T-helper 17 cell (primary cell): ENCODE measurements around the gene MACC1. TPM values are rescaled to one million over a fixed set of nuclear protein-coding genes. Genes with fewer than 3 reads are reported as not detected.

Source experiments
- ATAC-seq: fragments of 150-1000 bp; cut with Tn5 transposase; 2 replicates; pipeline ENCODE4 v1.10.0; 2021; ENCODE audit warnings: mild to moderate bottlenecking, moderate library complexity
- DNase-seq, 3 donors: peaks; one replicate each; pipeline versions ENCODE4 v3.0.0 to v3.0.0-alpha.2; 2020 to 2021
- H3K9me3 ChIP-seq: one replicate; pipeline ENCODE4 v1.7.0; 2013; ENCODE audit warnings: low read length, mild to moderate bottlenecking; ENCODE audit not compliant: control insufficient read depth, poor library complexity, severe bottlenecking
- H3K27ac Mint-ChIP-seq: one replicate; pipeline ENCODE4 v1.8.0; 2022; ENCODE audit warnings: mild to moderate bottlenecking, moderate library complexity, mixed read lengths
- H3K27me3 Mint-ChIP-seq: one replicate; pipeline ENCODE4 v1.8.0; 2022; ENCODE audit warnings: mixed read lengths
- H3K36me3 Mint-ChIP-seq: one replicate; pipeline ENCODE4 v1.8.0; 2022; ENCODE audit warnings: low read depth, mixed read lengths
- H3K4me1 Mint-ChIP-seq: one replicate; pipeline ENCODE4 v1.8.0; 2022; ENCODE audit warnings: mild to moderate bottlenecking, mixed read lengths
- H3K4me3 Mint-ChIP-seq: one replicate; pipeline ENCODE4 v1.8.0; 2022; ENCODE audit warnings: mild to moderate bottlenecking, moderate library complexity, mixed read lengths
- total RNA-seq, 4 donors: library from RNA in 2 of 4; stranded (reverse) in 2 of 4; gene quantifications; one replicate each; pipeline ENCODE4 v1.2.3 and lab custom pipeline; 2022 to 2026

MACC1 gene
- total RNA-seq, 2 donors from 2014 or later, result 0.42 to 0.65 TPM

DNA sequence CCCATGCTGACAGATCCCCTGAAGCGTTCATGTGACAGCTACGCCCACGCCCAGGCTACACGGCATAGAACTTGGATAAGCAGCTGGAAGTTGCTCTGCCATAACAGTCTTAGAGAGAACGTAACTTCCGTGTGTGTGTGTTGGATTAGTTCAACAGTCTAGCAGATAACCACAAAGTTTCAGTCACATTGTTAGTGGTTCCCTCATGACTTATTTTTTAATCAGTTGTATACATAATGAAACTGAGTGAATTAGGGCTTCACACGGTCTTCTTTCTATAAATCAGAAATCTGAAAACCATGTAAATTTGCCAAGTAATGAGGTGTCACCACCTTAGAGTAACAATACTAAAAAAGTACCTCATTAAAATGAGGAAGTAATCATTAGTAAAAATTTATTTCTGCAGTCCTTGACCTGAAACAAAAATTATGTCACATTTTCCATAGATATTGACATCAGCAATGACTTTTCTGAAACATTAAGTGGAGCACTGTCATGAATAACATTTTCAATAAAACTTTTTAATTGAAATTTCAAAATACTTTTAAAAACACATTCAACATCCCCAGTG is 21.7 kb upstream of the MACC1 start:
- no peak overlapping the region for H3K27ac Mint-ChIP-seq
- peak; percentile 67 for ATAC-seq
- H3K36me3 Mint-ChIP-seq, result no peaks in the 10 kb centered on the region
- no peaks in the 10 kb centered on the region for H3K9me3 ChIP-seq
- no peak overlapping the region for H3K4me3 Mint-ChIP-seq
- H3K4me1 Mint-ChIP-seq, result no peaks in the 10 kb centered on the region
- H3K27me3 Mint-ChIP-seq, result no peaks in the 10 kb centered on the region
- no peak for DNase-seq

DNA sequence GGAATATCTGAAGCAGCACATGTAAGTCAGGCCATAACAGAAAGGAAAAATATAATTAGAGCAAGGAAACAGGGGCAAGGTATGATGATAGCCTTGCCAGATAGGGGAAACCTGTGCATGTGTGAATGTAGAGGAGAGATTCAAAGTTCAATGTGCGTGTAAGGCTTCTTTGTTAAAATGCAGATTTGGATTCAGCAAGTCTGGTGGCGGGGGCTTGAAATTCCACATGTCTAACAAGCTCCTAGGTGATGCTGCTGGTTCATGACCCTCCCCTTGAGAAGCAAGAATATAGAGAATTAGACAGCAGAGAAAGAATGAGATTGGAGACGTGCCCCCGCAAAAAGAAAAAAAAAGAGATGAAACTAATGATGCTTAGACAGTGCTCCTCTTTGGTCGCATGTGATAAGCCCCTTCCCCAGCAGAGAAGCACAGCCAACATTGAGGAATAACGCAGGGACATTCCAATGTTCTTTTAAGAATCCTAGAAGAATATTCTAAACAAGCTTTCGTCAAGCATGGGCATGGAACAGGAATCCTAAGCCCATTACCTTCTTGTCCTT is 21.1 kb upstream of the MACC1 start:
- no peak for ATAC-seq
- Mint-ChIP-seq H3K4me1 (no peaks in the 10 kb centered on the region), H3K27ac (no peak overlapping the region), H3K36me3 (no peaks in the 10 kb centered on the region), H3K4me3 (peak overlapping the region; percentile 22), H3K27me3 (no peaks in the 10 kb centered on the region)
- DNase-seq, result no peak
- no peaks in the 10 kb centered on the region for H3K9me3 ChIP-seq

DNA sequence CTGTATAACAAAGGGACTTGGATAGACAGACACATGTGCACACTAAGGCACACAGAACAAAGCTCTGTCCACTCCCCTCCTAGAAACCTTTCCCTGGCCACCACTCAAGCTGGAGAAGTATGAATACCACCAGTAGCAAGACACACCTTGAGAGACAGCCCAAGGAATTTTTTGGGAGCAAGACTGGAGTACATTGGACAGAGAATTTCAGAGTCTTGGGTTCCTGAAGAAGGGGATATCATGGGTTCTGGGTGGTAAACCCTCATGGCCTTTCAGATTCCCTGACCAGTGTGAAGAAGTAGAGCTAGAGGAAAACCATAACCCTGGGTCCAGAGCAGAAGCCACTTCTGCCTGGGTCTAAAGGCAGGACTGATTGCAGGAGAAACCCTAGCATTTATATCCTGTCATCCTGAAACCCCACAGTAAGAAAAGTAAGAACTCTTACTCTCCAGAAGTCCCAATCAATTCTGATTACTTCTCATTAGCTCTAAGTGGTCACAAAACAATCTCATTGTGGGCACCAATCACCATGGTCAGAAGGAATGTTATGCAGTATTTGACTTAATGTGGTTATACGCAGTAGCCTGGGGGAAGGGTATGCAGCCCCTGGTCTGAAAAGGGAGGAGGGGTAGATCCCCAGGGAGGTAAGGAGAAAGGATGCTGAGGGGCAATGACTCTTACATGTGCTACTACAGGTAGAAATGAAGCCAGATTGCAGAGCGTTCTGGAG is 20.4 kb upstream of the MACC1 start:
- no peak overlapping the region for H3K27ac Mint-ChIP-seq
- no peaks in the 10 kb centered on the region for H3K4me1 Mint-ChIP-seq
- no peaks in the 10 kb centered on the region for H3K36me3 Mint-ChIP-seq
- H3K27me3 Mint-ChIP-seq, result no peaks in the 10 kb centered on the region
- H3K4me3 Mint-ChIP-seq, result no peak overlapping the region
- H3K9me3 ChIP-seq, result no peaks in the 10 kb centered on the region
- DNase-seq (no peak), ATAC-seq (no peak)

DNA sequence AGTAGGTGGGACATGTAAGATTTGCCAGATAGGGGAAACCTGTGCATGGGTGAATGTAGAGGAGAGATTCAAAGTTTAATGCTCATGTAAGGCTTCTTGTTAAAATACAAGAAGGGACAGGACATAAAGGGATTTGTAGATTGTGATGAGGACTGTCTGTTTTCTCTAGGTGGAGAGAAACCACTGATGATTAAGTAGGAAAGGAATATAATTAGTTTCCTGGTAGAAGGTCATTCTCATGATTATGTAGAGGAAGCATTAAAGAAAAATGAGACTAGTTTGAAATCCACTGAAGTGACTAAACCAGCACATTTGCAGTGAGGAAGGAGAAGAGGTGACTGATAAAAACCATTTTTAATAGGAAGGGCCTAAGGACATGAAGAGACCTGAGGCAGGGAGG is 19.6 kb upstream of the MACC1 start:
- Mint-ChIP-seq H3K27ac (no peak overlapping the region), H3K4me3 (no peak overlapping the region), H3K4me1 (no peaks in the 10 kb centered on the region), H3K27me3 (no peaks in the 10 kb centered on the region), H3K36me3 (no peaks in the 10 kb centered on the region)
- ATAC-seq (no peak), DNase-seq (no peak)
- no peaks in the 10 kb centered on the region for H3K9me3 ChIP-seq

DNA sequence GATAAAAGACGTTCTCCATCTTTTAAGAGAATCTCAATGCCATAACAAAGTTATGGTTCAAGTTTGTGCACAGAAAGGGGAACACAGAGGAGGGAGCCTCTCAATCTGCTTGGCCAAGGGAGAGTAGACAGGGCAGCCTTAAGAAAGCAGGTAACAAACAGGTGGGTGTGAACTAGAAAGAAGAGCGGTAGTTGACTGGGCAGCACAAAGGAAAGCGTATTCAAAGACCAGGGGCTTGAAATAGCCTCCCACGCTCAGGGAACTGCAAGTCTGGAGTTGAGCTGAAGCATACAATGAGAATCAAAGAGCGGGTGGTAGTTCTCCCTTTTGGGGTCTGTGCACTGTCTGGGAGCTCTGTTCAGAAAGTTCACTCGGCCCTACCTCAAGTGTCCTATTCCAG is 18.9 kb upstream of the MACC1 start:
- H3K9me3 ChIP-seq, result no peaks in the 10 kb centered on the region
- H3K4me3 Mint-ChIP-seq, result no peak overlapping the region
- H3K27me3 Mint-ChIP-seq, result no peaks in the 10 kb centered on the region
- ATAC-seq (no peak), DNase-seq (no peak)
- no peaks in the 10 kb centered on the region for H3K36me3 Mint-ChIP-seq
- no peak overlapping the region for H3K27ac Mint-ChIP-seq
- no peaks in the 10 kb centered on the region for H3K4me1 Mint-ChIP-seq

DNA sequence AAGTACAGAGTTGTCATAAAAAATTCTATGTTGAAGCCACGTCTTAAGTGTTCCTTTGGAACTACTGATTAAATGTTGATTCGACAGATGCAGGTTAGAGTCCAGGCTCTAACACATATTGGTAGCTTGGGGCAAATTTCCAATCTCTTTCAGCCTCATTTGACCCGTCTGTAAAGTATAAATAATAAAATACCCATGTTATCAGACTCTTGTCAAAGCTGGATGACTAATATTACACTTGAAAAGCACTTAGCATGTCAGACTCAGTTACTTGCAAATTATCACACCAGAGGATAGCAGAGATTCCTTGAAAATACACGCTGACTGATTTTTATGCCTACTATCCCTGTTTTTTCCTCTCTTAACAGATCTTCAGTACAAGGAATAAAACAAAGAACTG is 18.1 kb upstream of the MACC1 start:
- no peaks in the 10 kb centered on the region for H3K9me3 ChIP-seq
- Mint-ChIP-seq H3K27me3 (no peaks in the 10 kb centered on the region), H3K27ac (no peak overlapping the region), H3K4me1 (no peaks in the 10 kb centered on the region), H3K36me3 (no peaks in the 10 kb centered on the region), H3K4me3 (no peak overlapping the region)
- ATAC-seq (no peak), DNase-seq (no peak)

DNA sequence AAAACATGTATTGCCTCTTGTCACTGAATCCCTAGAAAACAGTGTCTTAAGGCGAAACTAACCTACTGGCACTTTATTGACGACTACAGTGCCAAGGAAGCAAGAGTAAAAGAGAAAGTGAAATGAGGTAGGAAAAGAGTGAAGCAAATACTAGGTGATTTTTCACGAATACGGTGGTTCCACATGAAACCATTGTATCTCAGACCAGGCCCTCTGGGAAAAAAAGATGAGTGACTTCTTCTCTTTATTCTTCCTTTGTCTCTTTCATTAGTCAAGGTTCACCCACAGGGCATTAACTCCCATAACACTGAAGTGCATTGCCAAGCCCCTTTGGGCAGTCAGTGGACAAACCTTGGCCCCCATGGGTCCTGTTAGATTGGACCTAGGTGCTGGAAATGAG is 16.2 kb upstream of the MACC1 start:
- no peak for ATAC-seq
- no peaks in the 10 kb centered on the region for H3K36me3 Mint-ChIP-seq
- no peaks in the 10 kb centered on the region for H3K27me3 Mint-ChIP-seq
- H3K27ac Mint-ChIP-seq, result no peak overlapping the region
- H3K9me3 ChIP-seq, result no peaks in the 10 kb centered on the region
- DNase-seq, result no peak
- no peaks in the 10 kb centered on the region for H3K4me1 Mint-ChIP-seq
- no peak overlapping the region for H3K4me3 Mint-ChIP-seq

DNA sequence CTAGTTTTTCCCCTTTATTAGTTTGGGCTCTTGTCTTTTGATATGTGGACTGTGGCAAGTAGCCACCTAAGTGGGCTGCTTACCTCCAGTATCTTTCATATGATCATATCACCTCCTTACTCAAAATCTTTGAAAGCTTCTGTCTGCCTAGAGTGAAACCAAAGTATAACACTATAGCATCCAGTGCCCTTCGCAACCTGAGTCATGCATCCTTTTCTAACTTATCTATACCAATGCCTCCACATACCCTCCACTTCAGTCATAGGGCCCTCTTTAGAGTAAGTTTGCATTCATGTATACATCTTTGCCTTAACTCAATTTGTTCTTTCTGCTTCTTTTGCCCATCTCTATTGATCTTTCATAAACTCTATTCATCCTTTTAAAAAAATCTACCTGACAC is 15.7 kb upstream of the MACC1 start:
- ATAC-seq, result no peak
- Mint-ChIP-seq H3K4me1 (no peaks in the 10 kb centered on the region), H3K27me3 (no peaks in the 10 kb centered on the region), H3K27ac (no peak overlapping the region), H3K36me3 (no peaks in the 10 kb centered on the region), H3K4me3 (no peak overlapping the region)
- no peak for DNase-seq
- H3K9me3 ChIP-seq, result no peaks in the 10 kb centered on the region

DNA sequence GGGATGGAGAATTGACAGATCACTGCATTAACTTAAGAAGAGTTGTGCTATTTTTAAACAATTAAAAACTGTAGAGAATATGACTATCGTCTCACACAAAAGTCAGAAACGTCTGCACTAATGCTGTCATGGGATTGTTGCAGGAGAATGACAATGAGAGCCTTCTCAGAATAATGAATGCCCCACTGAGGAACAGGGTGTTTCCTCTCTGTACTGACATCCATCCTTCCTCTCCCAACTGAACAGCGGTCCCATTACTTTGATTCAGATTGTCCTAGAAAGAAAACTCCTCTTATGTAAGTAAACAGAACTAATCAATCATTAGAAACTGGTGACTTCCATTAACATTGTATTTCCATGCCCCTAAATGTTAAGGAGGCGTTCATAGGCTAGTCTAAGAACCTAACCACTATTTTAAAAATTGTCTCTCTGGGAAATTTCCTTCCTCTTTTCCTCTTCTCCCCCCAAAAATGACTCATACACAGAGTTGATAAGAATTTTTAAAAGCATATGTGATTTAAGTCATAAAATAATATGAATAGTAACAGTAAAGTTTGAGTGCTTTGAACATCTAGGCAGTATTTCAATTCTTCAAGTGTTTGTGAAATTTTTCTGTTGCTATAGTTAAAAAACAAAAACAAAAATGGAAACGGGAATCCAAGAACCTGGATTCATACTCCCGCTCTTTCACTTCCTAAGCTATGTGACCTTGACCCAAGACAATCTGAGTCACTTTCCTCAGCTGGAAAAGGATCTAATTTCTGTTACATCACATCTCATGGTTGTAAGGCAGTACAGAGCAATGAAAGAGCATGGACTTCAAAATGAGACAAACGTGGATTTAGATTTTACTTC is 12.7 kb upstream of the MACC1 start:
- ATAC-seq (no peak), DNase-seq (no peak)
- no peak overlapping the region for H3K4me3 Mint-ChIP-seq
- H3K4me1 Mint-ChIP-seq, result no peaks in the 10 kb centered on the region
- no peaks in the 10 kb centered on the region for H3K9me3 ChIP-seq
- H3K27me3 Mint-ChIP-seq, result no peaks in the 10 kb centered on the region
- no peaks in the 10 kb centered on the region for H3K36me3 Mint-ChIP-seq
- H3K27ac Mint-ChIP-seq, result no peak overlapping the region

DNA sequence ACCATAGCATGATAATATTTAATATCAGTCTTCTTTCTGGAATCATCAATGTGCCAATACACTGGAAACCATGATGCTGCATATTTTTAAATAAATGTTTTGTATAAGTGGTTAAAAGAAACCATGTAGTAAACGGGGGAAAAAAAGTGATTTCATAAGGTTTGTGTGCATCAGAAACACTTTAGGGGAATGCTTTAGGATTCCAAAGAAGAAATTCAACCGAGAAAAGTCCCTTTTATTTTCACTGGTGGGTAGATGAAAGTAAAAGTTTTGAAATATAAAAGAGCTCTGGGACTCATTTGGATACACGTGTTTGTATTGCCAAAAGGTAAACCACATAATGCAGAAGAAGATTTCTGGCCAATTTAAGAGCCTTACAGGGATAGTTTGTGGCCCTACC is 11.9 kb upstream of the MACC1 start:
- H3K9me3 ChIP-seq, result no peaks in the 10 kb centered on the region
- DNase-seq, result no peak
- Mint-ChIP-seq H3K4me1 (no peaks in the 10 kb centered on the region), H3K27ac (no peak overlapping the region), H3K36me3 (no peaks in the 10 kb centered on the region), H3K27me3 (no peaks in the 10 kb centered on the region), H3K4me3 (no peak overlapping the region)
- no peak for ATAC-seq

DNA sequence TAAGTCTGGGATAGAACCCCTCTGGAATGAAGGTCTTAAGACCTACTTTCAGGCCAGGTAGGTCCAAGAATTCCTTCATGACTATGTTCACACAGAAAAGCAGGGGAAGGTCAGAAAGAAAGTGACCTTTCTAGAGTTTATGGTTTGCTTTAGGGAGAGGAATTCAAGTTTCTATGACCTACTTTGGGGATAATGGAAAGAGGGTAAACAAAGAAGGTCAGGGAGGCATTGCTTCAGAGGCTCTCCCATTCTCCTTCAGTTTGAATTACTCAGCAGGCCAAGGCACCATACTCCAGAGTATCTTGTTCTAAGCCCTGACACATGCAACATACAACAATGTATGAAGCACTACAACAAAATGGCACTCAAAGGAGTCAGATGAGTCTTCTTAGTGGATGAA is 11.5 kb upstream of the MACC1 start:
- Mint-ChIP-seq H3K27ac (no peak overlapping the region), H3K4me1 (no peaks in the 10 kb centered on the region), H3K27me3 (no peaks in the 10 kb centered on the region), H3K4me3 (no peak overlapping the region), H3K36me3 (no peaks in the 10 kb centered on the region)
- H3K9me3 ChIP-seq, result no peaks in the 10 kb centered on the region
- DNase-seq (no peak), ATAC-seq (no peak)

DNA sequence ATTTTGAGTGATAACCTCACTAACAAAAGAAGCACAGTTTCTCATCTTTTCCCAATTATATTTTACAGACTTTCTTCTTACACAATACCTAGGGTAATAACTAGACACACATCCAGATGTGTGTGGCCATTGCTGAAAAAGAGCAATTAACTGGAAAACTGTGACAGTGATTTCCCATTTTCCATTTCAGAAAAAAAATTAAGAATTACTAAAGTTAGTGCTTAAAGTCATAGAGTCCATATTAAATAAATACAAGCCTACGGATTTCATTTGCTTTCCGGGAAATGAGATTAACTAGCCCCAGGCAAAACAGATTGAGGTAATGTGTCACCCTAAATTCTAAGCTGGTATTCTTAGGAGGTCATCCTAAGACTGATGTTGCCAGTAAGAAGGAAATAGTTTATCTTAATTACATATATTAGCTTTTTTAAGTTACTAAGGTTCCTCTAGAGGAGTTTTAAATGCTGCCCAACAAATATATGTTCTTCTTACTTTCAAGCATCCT is 10.2 kb upstream of the MACC1 start:
- Mint-ChIP-seq H3K4me1 (no peaks in the 10 kb centered on the region), H3K4me3 (no peak overlapping the region), H3K36me3 (no peaks in the 10 kb centered on the region), H3K27ac (no peak overlapping the region), H3K27me3 (no peaks in the 10 kb centered on the region)
- ATAC-seq, result no peak
- no peak for DNase-seq
- H3K9me3 ChIP-seq, result no peaks in the 10 kb centered on the region

DNA sequence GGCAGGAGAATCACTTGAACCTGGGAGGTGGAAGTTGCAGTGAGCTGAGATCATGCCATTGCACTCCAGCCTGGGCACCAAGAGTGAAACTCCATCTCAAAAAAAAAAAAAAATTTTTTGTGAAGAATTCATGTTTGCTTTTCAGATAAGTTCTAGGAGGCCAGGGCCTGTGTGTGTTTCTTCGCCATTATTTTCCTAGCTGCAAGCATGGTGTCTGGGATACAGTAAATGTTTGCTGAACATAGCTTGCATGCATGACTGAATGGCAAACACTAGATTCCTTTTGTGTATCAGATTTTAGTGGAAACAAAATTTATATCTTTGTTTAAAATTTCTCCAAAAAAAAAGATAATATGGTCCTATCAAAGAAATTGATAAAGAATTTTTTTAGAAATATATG is 9.7 kb upstream of the MACC1 start:
- H3K36me3 Mint-ChIP-seq, result no peaks in the 10 kb centered on the region
- no peaks in the 10 kb centered on the region for H3K9me3 ChIP-seq
- no peaks in the 10 kb centered on the region for H3K27me3 Mint-ChIP-seq
- ATAC-seq (no peak), DNase-seq (no peak)
- no peaks in the 10 kb centered on the region for H3K4me1 Mint-ChIP-seq
- H3K27ac Mint-ChIP-seq, result no peak overlapping the region
- no peak overlapping the region for H3K4me3 Mint-ChIP-seq
